HL-60 (cell line): ENCODE results near the gene FAM107B.

Experiments
- GABPA ChIP-seq: IDR thresholded peaks from 2 replicates; pipeline ENCODE4 v1.6.1; 2012; ENCODE audit warnings: low read depth
- TF ChIP-seq, protein P1 (sequence below): IDR thresholded peaks from one replicate; pipeline ENCODE4 v1.5.1; 2011; ENCODE audit warnings: low read length, control low read depth, inconsistent platforms; ENCODE audit not compliant: insufficient read depth

DNA sequence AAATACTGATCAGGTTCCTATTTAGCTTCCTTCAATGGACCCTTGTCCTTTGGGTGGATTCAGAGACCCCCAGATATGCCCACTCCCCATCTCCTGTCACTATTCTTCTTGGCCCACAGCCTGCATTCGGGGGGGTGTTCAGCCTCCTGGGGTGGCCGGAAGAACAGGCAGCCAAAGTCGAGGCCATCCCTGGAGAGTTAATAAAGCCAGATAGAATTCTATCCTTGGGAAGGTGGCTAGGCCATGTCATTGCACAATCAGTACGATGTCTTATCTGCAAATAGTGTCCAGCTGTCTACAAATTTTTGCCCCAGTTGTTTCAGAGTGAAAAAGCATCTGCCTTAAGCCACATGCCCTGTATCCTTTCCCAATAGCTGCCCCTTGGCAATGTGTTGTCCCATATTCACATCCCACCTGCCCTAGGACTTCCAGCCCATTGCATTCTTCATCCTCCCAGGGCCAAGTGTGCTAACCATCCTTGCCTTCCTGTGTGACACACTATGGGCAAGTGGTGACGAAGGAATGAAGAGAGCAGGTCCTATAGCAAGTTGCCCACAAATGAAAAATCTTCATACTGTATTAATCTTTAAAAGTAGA is 9.9 kb upstream of the FAM107B start:
- TF ChIP-seq, protein P1, sequence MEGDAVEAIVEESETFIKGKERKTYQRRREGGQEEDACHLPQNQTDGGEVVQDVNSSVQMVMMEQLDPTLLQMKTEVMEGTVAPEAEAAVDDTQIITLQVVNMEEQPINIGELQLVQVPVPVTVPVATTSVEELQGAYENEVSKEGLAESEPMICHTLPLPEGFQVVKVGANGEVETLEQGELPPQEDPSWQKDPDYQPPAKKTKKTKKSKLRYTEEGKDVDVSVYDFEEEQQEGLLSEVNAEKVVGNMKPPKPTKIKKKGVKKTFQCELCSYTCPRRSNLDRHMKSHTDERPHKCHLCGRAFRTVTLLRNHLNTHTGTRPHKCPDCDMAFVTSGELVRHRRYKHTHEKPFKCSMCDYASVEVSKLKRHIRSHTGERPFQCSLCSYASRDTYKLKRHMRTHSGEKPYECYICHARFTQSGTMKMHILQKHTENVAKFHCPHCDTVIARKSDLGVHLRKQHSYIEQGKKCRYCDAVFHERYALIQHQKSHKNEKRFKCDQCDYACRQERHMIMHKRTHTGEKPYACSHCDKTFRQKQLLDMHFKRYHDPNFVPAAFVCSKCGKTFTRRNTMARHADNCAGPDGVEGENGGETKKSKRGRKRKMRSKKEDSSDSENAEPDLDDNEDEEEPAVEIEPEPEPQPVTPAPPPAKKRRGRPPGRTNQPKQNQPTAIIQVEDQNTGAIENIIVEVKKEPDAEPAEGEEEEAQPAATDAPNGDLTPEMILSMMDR = no peak
- TF ChIP-seq GABPA = no peak
